Measurements from ENCODE around the gene POLR2J.
"Not testable (repeated sequence)": the region's sequence is repeated elsewhere in the genome, so short reads cannot be mapped to it uniquely, and the experiment has no call there.

The POLR2J gene

DNA sequence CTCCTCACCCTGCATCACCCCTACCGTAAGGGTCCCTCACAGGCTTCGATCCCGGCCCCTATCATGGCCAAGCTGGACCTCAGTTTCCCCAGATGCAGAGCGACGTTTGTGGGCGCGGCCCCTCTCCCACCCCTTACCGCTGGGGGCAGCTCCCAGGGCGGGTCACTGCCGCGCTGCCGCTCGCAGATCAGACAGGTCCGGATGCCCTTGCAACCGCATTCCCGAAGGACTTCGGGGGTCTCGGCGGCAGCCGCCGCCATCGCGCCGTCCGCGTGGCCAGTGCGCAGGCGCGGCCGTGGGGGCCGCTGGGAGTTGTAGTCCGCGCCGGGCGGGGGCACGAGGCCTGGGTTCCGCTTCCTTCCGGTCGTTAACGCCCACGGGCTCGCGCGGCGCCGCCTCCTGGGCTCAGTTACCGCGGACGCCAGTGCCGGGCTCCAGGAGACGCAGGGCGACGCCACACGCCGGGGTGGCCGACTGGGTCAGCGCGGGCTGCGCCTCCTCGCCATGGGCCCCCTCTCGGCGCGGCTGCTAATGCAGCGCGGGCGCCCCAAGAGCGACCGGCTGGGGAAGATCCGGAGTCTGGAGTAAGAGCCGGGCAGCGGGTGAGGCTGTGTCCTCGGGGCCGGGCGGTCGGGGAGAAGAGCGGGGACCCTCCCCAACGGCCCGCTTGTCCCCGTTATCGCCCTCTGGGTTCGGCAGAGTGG is 14.0 kb downstream of the POLR2J start, which contains the start of the genes ALKBH4 and LRWD1:
TSS of gene ALKBH4 (minus strand) at position 287 of the 704 bp plus-strand sequence. CDS start at position 260, 27 bp downstream.
TSS of gene LRWD1 (plus strand) at position 408 of the 704 bp plus-strand sequence. CDS start at position 505, 97 bp downstream.
- peak; percentile 81 for DNase-seq

DNA sequence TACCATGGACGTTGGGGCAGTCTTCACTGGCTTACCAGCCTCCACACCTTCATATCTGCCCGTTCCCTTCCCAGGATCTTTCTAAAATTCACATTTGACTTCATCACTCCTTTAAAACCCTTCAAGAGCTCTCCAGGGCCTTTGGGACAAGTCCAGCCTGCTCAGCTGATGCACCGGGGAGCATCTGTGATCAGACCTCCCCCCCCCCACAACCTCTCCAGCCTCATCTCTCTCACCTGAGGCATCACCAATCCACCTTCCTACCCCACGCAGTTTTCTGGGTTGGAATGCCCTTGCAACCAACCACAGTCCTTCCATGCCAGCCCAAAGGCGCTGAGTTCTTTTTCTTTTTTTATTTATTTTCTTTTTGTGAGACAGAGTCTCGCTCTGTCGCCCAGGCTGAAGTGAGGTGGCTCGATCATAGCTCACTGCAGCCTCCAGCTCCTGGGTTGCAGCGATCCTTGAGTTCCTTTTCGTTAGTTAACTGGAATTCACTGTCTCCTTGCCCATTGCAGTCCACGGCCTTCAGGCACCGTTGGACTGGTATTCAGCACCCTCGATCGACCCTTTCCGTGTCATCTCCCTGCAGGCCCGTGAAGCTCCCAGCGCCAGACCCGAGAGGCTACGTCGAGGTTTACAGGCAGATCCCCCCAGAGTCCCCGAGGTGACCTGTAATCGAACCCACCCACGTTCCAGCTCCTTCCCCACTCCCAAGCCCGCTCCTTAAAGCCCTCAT is 14.7 kb downstream of the POLR2J start:
- no peak for DNase-seq

DNA sequence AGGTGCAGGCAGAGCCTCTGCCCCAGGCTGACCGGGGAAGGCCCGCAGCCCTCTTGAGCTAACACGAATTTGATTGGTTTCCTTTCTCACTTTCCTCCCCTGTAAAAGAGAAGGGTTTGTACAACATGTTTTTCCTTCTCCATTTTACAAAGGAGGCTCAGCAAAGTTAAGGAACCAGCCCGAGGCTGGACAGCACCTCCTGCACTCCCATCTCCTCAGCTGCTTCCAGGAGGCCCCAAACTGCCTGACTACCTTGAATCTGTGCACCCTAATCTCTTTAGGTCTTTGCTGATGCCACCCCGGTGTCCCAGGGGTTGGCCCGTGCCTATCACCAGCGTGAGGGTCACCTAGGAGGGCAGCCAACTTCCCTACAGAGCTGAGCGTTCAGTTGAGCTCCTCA is 18.3 kb downstream of the POLR2J start:
- DNase-seq: no peak

DNA sequence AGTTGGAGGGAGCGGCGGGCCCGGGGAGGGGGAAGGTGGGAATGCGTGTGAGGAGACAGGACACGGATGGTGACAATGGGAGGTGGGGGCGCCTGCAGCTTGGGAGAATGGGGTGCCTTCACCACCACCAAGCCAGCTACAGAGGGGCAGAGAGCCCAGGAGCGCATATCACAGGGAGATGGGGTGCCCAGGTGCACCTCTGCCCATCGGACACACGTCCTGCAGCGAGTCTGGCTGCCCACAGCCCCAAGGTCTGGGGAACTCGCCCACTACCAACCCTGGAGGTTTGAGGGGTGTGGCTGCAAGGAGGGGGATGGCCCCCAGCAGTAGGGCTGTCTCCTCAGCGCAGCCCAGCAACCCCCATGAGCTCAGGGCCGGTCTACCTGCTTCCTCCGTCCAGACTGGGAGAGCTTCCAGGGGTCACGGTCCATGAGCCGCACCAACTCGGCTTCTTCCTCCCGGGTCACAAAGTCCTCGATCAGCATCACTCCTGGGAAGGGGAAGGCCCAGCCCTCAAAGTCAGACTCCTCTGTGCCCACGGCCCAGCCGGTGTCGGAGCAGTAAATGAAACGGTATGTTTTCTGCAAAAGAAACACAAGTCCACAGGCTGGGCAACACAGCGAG is 19.4 kb downstream of the POLR2J start:
- no peak for DNase-seq

DNA sequence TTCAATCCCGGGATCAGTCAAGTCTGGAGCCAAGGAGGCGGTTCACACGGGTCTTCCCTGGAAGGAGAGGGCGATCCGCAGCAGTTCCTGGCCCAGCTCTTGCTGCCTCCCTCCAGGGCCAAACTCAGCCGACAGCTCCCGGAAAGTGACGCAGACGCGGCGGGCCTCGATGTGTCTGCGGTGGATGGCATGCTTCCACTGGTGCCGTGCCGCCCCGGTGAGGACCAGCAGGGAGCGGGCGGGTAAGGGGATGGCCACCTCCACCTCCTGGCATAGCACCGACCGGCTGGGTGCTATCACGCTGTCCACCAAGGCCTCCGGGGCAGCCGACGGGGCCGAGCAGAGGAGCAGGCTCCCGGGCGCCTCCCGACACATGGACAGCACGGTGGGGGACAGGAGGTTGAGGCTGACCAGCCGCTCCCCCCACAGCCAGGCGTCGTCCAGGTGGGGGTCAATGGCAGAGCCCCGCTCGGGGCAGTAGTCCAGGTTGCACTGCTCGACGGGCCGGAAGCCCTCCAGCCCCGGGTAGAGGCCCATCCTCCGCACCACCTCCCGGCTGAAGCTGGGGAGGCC is 21.3 kb downstream of the POLR2J start:
- DNase-seq: no peak

DNA sequence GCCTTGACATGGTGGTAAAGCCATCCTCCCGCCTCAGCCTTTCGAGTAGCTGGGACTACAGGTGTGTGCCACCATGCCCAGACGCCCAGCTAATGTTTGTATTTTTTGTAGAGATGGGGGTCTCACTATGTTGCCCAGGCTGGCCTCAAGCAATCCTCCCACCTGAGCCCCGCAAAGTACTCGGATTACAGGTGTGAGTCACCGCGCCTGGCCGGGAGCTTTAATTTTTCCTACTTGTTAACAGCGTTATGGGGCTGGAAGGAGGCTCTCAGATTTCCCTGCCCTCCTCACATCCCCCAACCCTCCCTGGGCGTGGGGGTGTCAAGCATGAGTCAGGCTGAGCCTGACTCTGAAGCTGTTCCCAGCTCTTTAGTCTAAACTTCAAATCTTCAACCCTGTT is 22.4 kb downstream of the POLR2J start:
- no peak for DNase-seq

DNA sequence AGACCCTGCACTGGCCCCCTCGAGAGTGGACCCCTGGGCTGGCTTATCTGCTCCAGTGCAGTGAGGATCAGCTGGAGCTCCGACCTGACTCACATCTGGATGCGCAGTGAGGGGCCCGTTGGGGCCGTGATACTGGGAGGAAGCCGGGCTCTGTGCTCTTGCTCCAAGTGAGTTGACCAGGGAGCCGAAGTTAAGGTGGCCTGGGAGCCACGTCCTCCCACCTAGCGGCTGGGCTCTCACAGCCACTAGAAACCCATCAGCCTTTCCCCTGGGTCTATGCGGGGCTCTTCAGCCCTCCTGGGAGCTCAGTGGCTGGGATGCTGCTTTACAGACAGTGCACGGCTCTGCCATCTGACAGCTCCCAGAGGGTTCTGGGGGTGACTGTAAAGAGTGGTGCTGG is 23.1 kb downstream of the POLR2J start:
- no peak for DNase-seq

DNA sequence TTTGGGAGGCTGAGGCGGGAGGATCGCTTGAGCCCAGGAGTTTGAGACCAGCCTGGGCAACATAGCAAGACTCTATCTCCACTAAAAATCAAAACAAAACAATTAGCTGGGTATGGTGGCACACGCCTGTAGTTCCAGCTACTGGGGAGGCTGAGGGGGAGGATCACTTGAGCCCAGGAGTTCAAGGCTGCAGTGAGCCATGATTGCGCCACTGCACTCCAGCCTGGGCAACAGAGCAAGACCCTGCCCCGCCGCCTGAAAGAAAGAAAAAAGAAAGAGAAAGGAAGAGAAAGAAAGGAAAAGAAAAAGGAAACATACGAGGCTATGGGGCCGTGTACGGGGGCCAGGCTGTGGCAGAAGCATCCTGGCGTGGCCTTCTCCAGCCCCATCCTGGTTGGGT is 23.8 kb downstream of the POLR2J start:
- not testable (repeated sequence) for DNase-seq

DNA sequence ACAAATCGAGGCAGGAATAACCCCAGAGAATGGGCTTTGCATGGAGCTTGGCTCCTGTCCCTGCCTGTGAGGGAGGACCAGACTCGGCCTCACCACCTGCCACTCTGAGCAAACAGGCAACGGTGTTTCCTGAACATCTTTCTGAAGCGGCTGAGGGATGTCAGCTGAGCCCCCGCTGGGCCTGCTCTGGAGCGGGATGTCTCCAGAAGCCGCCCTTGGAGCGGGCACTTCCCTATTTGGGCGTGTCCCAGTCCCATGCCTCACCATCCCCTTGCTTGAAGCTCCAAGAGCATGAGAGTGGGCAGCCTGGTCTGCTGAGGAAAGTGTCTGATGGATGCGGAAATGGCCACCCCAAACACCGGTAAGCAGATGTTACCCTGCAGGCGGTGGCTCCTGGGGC is 24.3 kb downstream of the POLR2J start:
- DNase-seq: peak; percentile 73

DNA sequence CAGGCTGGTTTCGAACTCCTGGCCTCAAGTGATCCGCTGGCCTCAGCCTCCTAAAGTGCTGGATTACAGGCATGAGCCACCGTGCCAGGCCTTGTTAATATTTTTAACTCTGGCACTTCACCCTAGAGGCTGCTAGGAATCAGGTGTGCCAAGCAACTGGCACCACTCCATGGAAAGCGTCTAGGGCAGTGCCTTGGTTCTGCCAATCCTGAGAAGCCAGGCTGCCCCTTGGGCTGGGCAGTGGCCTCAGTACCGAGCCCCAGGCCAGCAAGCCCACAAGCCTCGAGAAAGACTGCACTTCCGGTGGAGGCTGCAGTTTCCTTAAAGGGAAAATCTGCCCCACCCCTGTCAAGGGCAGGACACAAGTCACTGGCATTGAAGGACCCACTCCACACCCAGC is 25.4 kb downstream of the POLR2J start:
- DNase-seq: no peak

DNA sequence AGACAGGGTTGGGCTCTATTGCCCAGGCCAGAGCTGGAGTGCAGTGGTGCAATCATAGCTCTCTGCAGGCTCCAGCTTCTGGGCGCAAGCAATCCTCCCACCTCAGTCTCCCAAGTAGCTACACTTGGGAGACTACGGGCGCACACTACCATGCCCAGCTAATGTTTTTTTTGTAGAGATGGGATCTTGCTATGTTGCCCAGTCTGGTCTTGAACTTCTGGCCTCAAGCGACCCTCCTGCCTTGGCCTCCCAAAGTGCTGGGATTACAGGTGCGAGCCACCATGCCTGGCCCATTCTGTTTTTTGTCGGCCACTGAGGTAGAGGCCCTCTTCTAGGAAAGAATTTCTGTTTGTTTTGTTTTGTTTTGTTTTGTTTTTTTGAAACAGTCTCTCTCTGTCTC is 26.3 kb downstream of the POLR2J start:
- no peak for DNase-seq

DNA sequence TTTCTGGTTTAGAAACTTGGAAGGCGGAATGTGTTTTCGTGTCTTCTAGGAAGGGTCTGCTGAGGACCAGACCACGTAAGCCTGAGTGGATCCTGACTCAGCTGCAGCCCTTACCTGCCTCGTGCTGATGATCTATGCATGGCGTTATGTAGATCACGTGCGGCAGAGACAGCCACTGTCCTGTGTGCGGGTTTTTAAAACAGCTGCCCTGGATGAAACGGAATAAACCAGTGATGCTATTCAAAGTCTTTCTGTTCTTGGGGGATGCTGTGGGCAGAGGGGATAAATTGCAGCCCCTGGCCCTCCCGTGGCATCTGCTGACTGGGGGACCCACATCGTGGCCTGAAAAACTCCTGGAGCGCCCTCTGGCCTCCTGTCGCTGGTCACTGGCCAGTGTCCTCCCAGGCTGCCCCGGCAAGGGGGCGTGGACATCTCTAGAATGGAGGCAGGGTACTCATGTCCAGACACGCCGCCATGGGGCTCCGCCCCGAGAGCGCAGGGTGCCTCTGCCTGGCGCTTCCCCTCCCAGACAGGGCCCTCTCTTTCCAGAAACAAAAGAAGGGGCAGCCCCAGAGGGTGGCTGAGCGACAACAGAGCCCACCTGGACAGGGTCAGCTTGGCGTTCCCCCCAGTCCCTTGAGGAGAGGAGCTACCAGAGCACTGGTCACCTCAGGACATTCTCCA is 27.2 kb downstream of the POLR2J start:
- DNase-seq: no peak

DNA sequence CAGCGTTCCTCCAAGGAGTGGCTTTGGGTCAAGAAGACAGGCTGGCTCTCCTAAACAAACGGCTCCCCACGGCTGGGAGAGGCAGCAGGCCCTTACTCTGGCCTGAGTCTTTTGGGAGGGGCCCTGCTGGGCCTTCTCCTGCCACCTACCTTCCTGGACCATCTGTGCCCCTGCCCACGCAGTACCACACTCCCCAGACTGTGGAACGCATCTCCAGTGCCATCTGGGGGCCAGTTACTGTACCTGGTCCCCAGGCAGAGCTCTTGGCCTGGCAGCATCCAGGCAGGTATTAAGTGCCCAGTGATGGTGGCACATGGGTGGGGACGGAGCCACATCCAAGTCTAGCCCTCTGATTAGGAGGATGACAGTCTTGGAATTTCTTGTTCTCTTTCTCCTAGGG is 28.5 kb downstream of the POLR2J start:
- DNase-seq: peak; percentile 53

DNA sequence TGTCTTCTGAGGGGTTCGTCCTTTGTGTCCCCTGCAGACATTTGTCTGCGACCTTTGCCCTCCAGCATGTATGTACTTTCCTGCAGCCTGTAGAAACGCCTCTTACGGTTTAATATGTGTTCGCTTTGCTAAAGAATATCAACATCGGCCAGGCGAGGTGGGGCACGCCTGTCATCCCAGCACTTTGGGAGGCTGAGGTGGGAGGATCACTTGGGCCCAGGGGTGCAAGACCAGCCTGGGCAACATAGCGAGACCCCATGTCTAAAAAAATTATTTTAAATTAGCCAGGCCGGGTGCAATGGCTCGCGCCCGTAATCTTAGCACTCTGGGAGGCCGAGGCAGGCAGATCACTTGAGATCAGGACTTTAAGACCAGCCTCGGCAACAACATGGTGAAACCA is 29.6 kb downstream of the POLR2J start:
- no peak for DNase-seq

DNA sequence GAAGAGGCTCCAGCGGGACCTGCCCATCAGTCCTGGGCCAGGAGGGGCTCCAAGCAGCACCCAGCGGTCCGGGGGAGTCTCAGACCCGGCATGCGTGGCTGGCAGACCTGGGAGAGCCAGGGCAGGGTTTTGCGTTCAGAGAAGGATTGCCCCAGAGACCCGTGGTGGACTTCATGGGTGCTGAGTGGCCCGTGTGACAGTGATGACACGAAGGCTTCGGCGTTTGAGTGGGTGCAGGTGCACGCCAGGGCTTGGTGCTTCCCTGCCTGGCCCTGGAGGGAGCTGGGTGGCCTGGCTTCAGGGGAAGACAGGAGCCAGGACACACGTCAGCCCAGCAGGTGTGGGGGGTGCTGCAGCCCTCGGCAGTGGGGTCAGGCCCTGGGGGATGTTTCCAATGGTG is 31.4 kb downstream of the POLR2J start:
- DNase-seq: no peak

DNA sequence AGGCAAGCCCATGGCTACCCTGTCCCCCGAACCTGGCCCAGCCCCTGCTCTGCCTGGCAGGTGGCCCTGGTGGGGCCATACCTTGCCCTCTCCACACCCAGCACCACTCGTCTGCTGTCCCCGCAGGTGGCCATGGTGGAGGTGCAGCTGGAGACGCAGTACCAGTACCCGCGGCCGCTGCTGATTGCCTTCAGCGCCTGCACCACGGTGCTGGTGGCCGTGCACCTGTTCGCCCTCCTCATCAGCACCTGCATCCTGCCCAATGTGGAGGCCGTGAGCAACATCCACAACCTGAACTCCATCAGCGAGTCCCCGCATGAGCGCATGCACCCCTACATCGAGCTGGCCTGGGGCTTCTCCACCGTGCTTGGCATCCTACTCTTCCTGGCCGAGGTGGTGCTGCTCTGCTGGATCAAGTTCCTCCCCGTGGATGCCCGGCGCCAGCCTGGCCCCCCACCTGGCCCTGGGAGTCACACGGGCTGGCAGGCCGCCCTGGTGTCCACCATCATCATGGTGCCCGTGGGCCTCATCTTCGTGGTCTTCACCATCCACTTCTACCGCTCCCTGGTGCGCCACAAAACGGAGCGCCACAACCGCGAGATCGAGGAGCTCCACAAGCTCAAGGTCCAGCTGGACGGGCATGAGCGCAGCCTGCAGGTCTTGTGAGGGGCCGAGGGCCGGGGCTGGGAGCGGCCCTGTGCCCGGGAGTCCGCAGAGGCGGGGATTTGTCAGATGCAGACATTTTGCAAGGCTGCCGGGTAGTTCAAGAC is 32.1 kb downstream of the POLR2J start:
- DNase-seq: no peak

DNA sequence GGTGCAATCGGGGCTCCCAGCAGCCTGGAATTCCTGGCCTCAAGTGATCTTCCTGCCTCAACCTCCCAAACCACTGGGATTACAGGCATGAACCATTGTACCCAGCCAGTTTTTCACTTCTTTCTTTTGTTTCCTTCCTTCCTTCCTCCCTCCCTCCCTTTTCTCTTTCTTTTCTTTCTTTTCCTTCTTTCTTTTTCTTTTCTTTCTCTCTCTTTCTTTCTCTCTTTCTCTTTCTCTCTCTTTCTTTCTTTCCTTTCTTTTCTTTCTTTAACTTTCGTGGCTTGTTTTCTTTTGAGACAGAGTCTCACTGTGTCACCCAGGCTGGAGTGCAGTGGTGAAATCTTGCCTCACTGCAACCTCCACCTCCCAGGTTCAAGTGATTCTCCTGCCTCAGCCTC is 33.0 kb downstream of the POLR2J start:
- no peak for DNase-seq

DNA sequence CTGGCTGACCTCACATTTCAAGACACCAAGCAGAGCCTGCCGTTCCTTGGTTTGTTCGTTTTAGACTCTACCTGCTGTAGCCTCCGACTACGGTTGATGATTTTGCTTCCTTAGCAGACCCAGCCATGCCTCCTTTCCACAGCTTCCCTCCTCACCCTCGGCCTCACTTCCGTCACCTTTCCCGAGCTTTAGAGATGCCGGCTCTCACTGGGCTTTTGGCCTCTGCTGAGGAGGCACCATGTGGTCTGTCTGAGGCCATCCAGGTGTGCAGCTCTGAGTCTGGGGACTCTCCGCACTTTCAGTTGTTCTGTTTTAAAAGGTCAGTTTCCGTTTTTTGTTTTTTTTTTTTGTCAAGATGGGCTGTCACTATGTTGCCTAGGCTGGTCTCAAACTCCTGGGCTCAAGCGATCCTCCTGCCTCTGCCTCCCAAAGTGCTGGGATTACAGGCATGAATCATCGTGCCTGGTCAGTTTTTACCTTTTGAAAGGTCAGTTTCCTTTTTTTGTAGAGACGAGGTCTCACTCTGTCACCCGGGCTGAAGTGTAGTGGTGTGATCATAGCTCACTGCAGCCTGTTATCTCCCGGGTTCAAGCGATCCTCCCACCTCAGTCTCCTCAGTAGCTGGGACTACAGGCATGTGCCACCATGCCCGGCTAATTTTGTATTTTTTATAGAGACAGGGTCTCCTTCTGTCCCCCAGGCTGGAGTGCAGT is 33.6 kb downstream of the POLR2J start:
- no peak for DNase-seq

DNA sequence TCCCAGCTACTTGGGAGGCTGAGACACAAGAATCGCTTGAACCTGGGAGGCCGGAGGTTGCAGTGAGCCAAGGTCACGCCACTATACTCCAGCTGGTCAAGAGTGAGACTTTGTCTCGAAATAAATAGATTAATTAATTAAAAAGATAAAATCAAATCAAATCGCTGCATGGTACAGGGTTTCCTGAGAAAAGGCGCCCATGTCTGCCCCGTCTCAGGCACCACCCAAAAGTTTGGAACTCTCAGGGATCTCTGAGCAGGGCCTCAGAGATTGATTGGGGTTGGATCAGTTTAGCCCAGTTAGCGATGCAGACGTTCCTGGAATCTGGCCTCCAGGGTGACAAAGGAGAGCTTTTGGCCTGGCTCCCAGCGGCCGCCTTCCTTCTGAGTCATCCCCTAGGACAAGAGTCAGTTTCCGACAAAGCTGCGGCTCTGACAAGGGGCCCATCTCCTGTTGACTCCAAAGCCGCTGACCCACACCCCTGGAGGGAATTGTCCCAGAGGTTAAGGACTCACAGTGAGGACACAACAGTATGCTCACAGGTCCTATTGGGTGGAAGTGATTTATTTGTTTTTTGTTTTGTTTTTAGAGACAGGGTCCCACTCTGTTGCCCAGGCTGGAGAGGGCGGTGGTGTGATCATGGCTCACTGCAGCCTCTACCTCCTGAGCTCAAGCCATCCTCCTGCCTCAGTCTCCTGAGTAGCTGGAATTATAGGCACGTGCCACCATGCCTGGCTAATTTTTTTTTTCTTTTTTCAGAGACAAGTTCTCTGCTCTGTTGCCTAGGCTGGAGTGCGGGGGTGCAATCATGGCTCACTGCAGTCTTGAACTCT is 38.5 kb downstream of the POLR2J start:
- DNase-seq: no peak

DNA sequence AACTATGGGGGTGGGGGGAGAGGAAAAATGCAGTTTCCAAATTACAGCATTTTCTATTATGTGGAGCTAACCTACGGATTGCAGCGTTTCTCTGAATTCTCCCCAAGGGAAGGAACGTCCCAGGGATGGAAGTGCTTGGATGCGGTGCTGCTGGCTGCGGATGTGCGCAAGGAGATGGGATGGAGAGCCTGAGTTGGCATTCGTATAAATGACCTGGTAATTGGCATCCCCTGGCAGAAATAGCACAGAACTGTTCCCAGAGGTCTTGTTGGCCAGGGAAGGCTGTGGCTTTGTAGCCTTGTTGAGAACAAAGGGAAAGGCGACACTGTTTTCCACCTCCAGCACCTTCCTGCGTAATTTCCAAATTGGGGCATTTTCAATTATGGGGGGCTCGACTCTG is 42.6 kb downstream of the POLR2J start:
- DNase-seq: no peak

DNA sequence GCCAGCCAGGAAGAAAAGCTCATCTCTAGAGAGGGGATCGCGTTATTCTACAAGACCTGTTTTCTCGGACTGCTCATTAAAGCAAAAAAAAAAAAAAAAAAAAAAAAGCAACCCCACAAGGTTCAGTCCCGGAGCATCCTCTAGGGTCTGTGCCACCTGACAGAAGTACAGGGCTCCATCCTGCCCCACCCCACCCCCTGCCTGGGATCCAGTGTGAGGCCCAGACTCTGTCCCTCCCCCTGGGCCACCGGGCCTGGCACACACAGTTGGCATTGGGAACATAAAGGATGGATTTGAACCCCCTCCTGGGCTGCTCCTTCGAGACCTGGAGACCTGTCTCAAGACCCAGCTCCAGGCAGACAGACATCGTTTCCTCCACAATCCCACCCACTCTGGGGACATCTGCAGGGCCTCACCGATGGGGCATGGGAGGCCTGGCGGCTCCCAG is 44.7 kb downstream of the POLR2J start:
- DNase-seq: no peak
